Activated CD8-positive, alpha-beta memory T cell treated with anti-CD3 and anti-CD28 coated beads, Interleukin-2, amount 10 ng/mL, durations not matched to agents 7 days and 5 days (primary cell): ENCODE results near the gene PIM3. TPM values are rescaled to one million over a fixed set of nuclear protein-coding genes. Genes with fewer than 3 reads are reported as not detected.

Experiments
- ATAC-seq: fragments of 150-1000 bp; cut with Tn5 transposase; one replicate; pipeline ENCODE4 v1.10.0; 2021; ENCODE audit warnings: moderate library complexity
- CTCF ChIA-PET: fragments of 350-600 bp; sonication (Branson Sonifier 250); formaldehyde crosslinking; loops from one replicate; lab custom pipeline; 2021; ENCODE audit warnings: antibody characterized with exemption; lab: Charles Lee
- DNase-seq: peaks from one replicate; pipeline ENCODE4 v3.0.0-alpha.2; 2020
- H3K27ac Mint-ChIP-seq: one replicate; pipeline ENCODE4 v1.8.0; 2021; ENCODE audit warnings: mild to moderate bottlenecking, mixed read lengths
- H3K27me3 Mint-ChIP-seq: one replicate; pipeline ENCODE4 v1.8.0; 2021; ENCODE audit warnings: mixed read lengths
- H3K36me3 Mint-ChIP-seq: one replicate; pipeline ENCODE4 v1.8.0; 2021; ENCODE audit warnings: mild to moderate bottlenecking, mixed read lengths
- H3K4me1 Mint-ChIP-seq: one replicate; pipeline ENCODE4 v1.8.0; 2021; ENCODE audit warnings: mixed read lengths
- H3K4me3 Mint-ChIP-seq: one replicate; pipeline ENCODE4 v1.8.0; 2021; ENCODE audit warnings: mild to moderate bottlenecking, moderate library complexity, mixed read lengths
- H3K9me3 Mint-ChIP-seq: one replicate; pipeline ENCODE4 v1.8.0; 2022; ENCODE audit warnings: low read depth, mixed read lengths
- total RNA-seq, 2 experiments: library from RNA; stranded (reverse); gene quantifications; one replicate each; pipeline ENCODE4 v1.2.3, GENCODE V29; 2021

PIM3 gene
- total RNA-seq: 10 to 100 TPM; 53.4 to 79.7 TPM

- peak within 1 kb of the TSS; percentile 87 for H3K27ac Mint-ChIP-seq
- peak; percentile 96 for DNase-seq
- H3K27me3 Mint-ChIP-seq: no peaks in the 10 kb centered on the region
- H3K36me3 Mint-ChIP-seq: peaks cover 23% of the 10 kb centered on the region
- no peaks in the 10 kb centered on the region for H3K9me3 Mint-ChIP-seq
- CTCF ChIA-PET: interaction anchor here (1.0 to 1.3 kb wide), 3 partner anchors 11 to 33 kb away, joined by 3 to 4 read pairs (median 3); no protein-coding TSS in a partner anchor
- H3K4me3 Mint-ChIP-seq: peak within 1 kb of the TSS; percentile 86
- peaks cover 29% of the 10 kb centered on the region for H3K4me1 Mint-ChIP-seq
- peak; percentile 86 for ATAC-seq
Observed at GRCh38 chr22:49960159-49961004, at the start of gene PIM3. TSS of gene PIM3 (plus strand) at chr22:49960772. CDS start at chr22:49960948, 176 bp downstream.

DNA sequence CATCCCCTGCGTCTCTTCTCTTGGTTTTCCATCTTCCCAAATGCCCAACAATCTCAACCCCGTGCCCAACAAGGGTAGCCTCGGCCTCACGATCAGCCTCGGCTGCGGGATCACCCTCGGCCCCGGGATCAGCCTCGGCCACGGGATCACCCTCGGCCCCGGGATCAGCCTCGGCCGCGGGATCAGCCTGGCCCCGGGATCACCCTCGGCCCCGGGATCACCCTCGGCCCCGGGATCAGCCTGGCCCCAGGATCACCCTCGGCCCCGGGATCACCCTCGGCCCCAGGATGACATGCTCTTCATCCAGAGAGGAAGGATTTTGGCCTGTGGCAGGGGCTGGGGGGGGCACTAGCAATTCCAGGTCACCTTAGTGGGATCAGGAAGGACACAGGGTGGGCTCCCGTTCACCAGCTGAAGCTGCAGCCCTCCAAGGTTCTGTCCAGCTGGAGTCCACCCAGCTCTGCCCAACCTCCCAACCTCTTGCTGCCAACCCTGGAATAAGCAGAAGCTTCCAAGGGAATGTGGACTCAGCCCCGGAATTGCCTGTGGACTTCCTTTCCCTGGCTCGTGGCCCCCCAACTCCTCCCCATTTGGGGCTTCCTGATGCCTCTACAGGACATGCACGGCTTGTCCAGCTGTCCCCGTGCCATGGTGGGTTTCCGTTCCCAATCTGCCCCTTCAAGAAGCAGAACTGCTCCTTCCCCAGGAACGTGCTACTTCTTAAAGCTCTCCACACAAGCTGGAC lies 48.5 kb upstream of the PIM3 start:
- DNase-seq (no peak), ATAC-seq (no peak)
- H3K27ac Mint-ChIP-seq: no peak overlapping the region
- peaks cover 8% of the 10 kb centered on the region for H3K36me3 Mint-ChIP-seq
- peaks cover 4% of the 10 kb centered on the region for H3K4me1 Mint-ChIP-seq
- no peaks in the 10 kb centered on the region for H3K9me3 Mint-ChIP-seq
- no peaks in the 10 kb centered on the region for H3K27me3 Mint-ChIP-seq
- no peak overlapping the region for H3K4me3 Mint-ChIP-seq
- CTCF ChIA-PET: no interaction called here

- H3K9me3 Mint-ChIP-seq: no peaks in the 10 kb centered on the region
- CTCF ChIA-PET: no interaction called here
- H3K4me3 Mint-ChIP-seq: no peak overlapping the region
Observed at GRCh38 chr22:49913026-49913425, 47.5 kb upstream of the PIM3 start.

DNA sequence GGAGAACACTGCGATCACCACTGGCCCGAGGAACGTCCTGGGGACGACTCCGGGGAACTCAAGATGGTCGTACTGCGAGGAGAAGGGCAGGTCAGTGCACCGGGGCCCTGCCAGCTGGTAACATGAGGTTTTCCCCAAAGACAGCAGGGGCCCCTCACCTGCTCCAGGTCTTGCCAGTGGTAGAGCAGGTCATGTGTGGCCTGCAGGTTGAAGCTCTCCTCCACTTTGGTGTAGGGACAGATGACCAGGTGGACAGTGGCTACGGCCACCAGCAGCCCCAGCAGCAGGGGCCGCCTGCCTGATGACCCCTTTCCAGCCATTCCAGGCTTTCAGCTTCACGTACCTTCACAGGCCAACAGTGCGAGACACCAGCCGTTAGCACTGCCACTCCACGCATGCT lies 47.1 kb upstream of the PIM3 start:
- DNase-seq (no peak), ATAC-seq (no peak)
- CTCF ChIA-PET: no interaction called here
- H3K36me3 Mint-ChIP-seq: peaks cover 2% of the 10 kb centered on the region
- no peaks in the 10 kb centered on the region for H3K27me3 Mint-ChIP-seq
- H3K4me3 Mint-ChIP-seq: no peak overlapping the region
- H3K9me3 Mint-ChIP-seq: no peaks in the 10 kb centered on the region
- peaks cover 10% of the 10 kb centered on the region for H3K4me1 Mint-ChIP-seq
- H3K27ac Mint-ChIP-seq: no peak overlapping the region

More at GRCh38 chr22:49913026-49913425, 47.5 kb upstream of the PIM3 start:
- DNase-seq (no peak), ATAC-seq (no peak)
- no peaks in the 10 kb centered on the region for H3K27me3 Mint-ChIP-seq
- H3K27ac Mint-ChIP-seq: no peak overlapping the region
- peaks cover 2% of the 10 kb centered on the region for H3K36me3 Mint-ChIP-seq
- peaks cover 10% of the 10 kb centered on the region for H3K4me1 Mint-ChIP-seq

DNA sequence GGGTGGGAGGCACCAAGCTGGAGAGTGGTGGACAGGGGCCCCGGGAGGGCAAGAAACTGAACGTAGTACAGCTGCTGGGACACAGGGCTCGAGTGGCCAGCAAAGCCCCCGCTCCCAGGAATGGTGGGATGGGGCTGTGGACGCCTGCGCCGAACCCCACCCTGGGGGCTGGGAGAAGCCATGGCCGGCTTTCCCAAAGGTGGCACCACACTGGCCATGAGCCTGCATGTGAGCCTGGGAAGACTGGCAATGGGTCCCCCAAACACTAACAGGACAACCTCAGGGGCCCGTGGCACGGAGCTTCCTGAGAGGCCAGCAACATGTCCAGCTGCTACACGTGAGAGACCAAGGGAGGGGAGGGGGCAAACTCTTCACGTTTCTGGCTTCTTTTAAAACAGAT lies 46.3 kb upstream of the PIM3 start:
- Mint-ChIP-seq H3K4me1 (peaks cover 11% of the 10 kb centered on the region), H3K9me3 (no peaks in the 10 kb centered on the region), H3K27ac (no peak overlapping the region), H3K4me3 (no peak overlapping the region), H3K27me3 (no peaks in the 10 kb centered on the region), H3K36me3 (peaks cover 2% of the 10 kb centered on the region)
- ATAC-seq: no peak
- CTCF ChIA-PET: interaction anchor here (1.8 kb wide), 1 partner anchor 147 kb away, joined by 9 read pairs; no protein-coding TSS in a partner anchor
- no peak for DNase-seq

- Mint-ChIP-seq H3K27me3 (no peaks in the 10 kb centered on the region), H3K4me3 (no peak overlapping the region), H3K36me3 (peaks cover 2% of the 10 kb centered on the region), H3K4me1 (peaks cover 21% of the 10 kb centered on the region), H3K9me3 (no peaks in the 10 kb centered on the region), H3K27ac (no peak overlapping the region)
- ATAC-seq (no peak), DNase-seq (no peak)
- CTCF ChIA-PET: interaction anchor here (1.8 kb wide), 1 partner anchor 148 kb away, joined by 9 read pairs; no protein-coding TSS in a partner anchor
Observed at GRCh38 chr22:49915610-49916009, 45.0 kb upstream of the PIM3 start.

- DNase-seq (no peak), ATAC-seq (no peak)
- H3K9me3 Mint-ChIP-seq: no peaks in the 10 kb centered on the region
- peak overlapping the region; percentile 86 for H3K27ac Mint-ChIP-seq
- H3K36me3 Mint-ChIP-seq: peaks cover 2% of the 10 kb centered on the region
- peaks cover 21% of the 10 kb centered on the region for H3K4me1 Mint-ChIP-seq
- CTCF ChIA-PET: interaction anchor here (0.9 to 2.8 kb wide), 2 partner anchors 114 to 150 kb away, joined by 3 to 12 read pairs; no protein-coding TSS in a partner anchor
- H3K4me3 Mint-ChIP-seq: peak overlapping the region; percentile 78
- H3K27me3 Mint-ChIP-seq: no peaks in the 10 kb centered on the region
Observed at GRCh38 chr22:49916831-49917230, 43.7 kb upstream of the PIM3 start.

DNA sequence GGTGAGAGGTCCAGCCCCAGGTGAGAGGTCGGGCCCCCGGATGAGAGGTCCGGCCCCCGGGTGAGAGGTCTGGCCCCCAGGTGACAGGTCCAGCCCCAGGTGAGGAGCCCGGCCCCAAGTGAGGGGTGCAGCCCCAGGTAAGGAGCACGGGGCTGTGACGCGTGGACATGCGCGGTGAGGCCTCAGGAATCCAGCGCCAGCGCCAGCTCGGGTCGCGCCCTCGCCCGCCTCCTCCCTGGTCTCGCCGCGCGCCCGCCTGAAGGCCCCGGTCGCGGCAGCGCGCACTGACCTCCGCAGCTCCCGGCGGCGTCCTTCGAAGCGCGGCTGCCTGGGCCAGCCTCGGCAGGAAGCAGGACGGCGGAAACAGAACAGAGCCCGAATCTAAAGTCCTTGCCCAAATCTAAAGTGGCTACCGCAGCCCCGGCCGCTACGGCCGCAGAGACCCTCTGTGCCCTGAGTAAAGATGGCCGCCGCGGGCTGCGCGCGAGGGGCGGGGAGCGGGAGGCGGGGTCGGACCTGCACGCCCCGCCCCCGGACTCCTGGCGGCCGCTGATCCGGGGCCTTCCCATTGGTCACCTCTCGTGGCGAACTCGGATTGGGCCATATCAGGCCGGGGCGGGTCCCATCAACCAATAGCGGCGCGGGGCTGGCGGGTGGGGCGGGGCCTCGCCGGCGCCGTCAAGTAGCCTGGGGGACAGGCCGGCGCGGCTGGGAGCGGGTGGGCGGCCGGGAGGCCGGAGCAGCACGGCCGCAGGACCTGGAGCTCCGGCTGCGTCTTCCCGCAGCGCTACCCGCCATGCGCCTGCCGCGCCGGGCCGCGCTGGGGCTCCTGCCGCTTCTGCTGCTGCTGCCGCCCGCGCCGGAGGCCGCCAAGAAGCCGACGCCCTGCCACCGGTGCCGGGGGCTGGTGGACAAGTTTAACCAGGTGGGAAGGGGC lies 42.3 kb upstream of the PIM3 start, which contains the start of the genes ALG12 and CRELD2:
TSS of gene ALG12 (minus strand) at position 465 of the 937 bp plus-strand sequence. CDS start 4,673 bp downstream, outside the sequence.
TSS of gene CRELD2 (plus strand) at position 661 of the 937 bp plus-strand sequence. CDS start at position 797, 136 bp downstream.
- H3K4me1 Mint-ChIP-seq: peaks cover 21% of the 10 kb centered on the region
- peak; percentile 99 for ATAC-seq
- CTCF ChIA-PET: interaction anchor here (1.1 to 2.8 kb wide), 4 partner anchors 13 to 151 kb away, joined by 3 to 12 read pairs (median 4); no protein-coding TSS in a partner anchor
- H3K4me3 Mint-ChIP-seq: peak within 1 kb of the TSS; percentile 78
- H3K27ac Mint-ChIP-seq: peak within 1 kb of the TSS; percentile 86
- H3K27me3 Mint-ChIP-seq: no peaks in the 10 kb centered on the region
- peak; percentile 98 for DNase-seq
- no peaks in the 10 kb centered on the region for H3K9me3 Mint-ChIP-seq
- no peaks in the 10 kb centered on the region for H3K36me3 Mint-ChIP-seq

DNA sequence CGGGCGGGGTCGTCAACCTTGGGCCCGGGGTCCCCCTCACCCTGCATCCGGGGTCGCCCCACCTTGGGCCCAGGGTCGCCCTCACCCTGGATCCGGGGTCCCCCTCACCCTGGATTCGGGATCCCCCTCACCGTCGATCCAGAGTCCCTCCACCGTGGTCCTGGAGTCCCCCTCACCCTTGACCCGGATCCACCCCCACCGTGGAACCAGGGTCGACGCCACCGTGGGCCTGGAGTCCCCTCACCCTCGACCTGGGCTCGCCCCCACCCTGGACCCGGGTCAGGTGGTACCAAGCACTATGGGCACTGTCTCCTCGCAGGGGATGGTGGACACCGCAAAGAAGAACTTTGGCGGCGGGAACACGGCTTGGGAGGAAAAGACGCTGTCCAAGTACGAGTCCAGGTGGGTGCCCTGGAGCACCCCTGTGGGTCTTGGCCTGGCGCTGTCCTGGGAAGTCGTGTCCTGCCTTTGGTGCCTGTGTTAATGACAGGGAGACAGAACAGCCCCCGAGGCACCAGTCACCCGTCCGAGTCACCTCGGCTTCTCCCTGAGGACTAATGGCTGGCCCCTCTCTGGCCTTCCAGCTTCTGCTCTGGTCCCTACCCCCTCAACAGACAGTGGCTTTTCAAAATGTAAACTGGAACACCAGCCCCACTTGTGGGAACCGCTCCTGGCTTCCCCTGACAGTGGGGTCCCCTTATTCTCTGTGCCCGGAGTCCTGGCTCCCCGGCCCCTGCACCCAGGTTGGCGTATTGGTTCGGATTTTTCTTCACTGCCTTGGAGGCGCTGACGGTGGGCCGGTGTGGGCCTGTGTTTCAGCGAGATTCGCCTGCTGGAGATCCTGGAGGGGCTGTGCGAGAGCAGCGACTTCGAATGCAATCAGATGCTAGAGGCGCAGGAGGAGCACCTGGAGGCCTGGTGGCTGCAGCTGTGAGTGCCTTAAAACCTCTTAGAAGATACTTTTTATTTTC lies 41.4 kb upstream of the PIM3 start:
- CTCF ChIA-PET: interaction anchor here (0.6 to 2.8 kb wide), 5 partner anchors 45 to 152 kb away, joined by 3 to 12 read pairs (median 3); no protein-coding TSS in a partner anchor
- Mint-ChIP-seq H3K27me3 (no peaks in the 10 kb centered on the region), H3K36me3 (no peaks in the 10 kb centered on the region), H3K9me3 (no peaks in the 10 kb centered on the region), H3K4me1 (peaks cover 21% of the 10 kb centered on the region), H3K4me3 (peak overlapping the region; percentile 53), H3K27ac (peak overlapping the region; percentile 48)
- no peak for DNase-seq
- no peak for ATAC-seq

DNA sequence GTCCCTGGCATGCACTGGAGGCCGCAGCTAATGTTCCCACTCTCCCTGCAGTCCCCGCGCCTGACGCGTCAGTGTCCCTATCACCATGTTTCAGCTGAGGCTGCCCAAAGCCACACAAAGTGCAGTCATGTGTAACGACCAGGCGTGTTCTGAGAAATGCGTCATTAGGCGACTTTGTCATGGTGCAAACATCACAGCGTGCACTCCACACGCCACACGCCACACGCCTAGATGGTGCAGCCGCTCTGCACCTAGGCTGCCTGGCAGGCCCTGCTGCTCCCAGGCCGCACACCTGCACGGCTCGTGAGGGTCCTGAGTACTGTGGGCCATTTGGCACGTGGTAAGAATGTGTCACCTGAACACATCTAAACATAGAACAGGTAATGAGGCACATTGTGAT lies 39.7 kb upstream of the PIM3 start:
- DNase-seq: no peak
- CTCF ChIA-PET: interaction anchor here (1.3 kb wide), 1 partner anchor 153 kb away, joined by 4 read pairs; no protein-coding TSS in a partner anchor
- ATAC-seq: no peak
- Mint-ChIP-seq H3K4me3 (no peak overlapping the region), H3K9me3 (no peaks in the 10 kb centered on the region), H3K27ac (no peak overlapping the region), H3K27me3 (no peaks in the 10 kb centered on the region), H3K36me3 (peaks cover 2% of the 10 kb centered on the region), H3K4me1 (peaks cover 29% of the 10 kb centered on the region)

GRCh38 chr22:49921508-49922278 lies 38.9 kb upstream of the PIM3 start:
- Mint-ChIP-seq H3K4me3 (no peak overlapping the region), H3K9me3 (no peaks in the 10 kb centered on the region), H3K27ac (no peak overlapping the region), H3K4me1 (peaks cover 35% of the 10 kb centered on the region), H3K36me3 (peaks cover 2% of the 10 kb centered on the region), H3K27me3 (no peaks in the 10 kb centered on the region)
- CTCF ChIA-PET: interaction anchor here (0.9 kb wide), 1 partner anchor 9 kb away, joined by 4 read pairs; no protein-coding TSS in a partner anchor
- ATAC-seq (no peak), DNase-seq (no peak)
